Smooth muscle cell (in vitro differentiated cells): Measurements from ENCODE around the gene DHDDS. TPM values are rescaled to one million over a fixed set of nuclear protein-coding genes. Genes with fewer than 3 reads are reported as not detected.

ENCODE experiments used
- DNase-seq: peaks from one replicate; lab custom pipeline; 2025; ENCODE audit not compliant: unreplicated experiment; lab: John Stamatoyannopoulos, UW
- H2AFZ ChIP-seq: fragments of 200-600 bp; sonication (generic); 2 replicates; pipeline ENCODE4 v1.6.0; 2016; ENCODE audit warnings: antibody characterized with exemption, low read depth, mild to moderate bottlenecking
- H3F3A ChIP-seq: fragments of 200-600 bp; sonication (generic); 2 replicates; pipeline ENCODE4 v1.6.0; 2017; ENCODE audit warnings: antibody characterized with exemption, low read depth
- H3K27ac ChIP-seq: fragments of 200-600 bp; sonication (generic); 2 replicates; pipeline ENCODE4 v1.5.1; 2016; ENCODE audit warnings: low read depth, mild to moderate bottlenecking
- H3K27me3 ChIP-seq: fragments of 200-600 bp; sonication (generic); 2 replicates; pipeline ENCODE4 v1.6.1; 2016; ENCODE audit warnings: low read depth, mild to moderate bottlenecking
- H3K36me3 ChIP-seq: fragments of 200-600 bp; sonication (generic); 2 replicates; pipeline ENCODE4 v1.5.1; 2016; ENCODE audit warnings: low read depth
- H3K4me1 ChIP-seq: fragments of 200-600 bp; sonication (generic); 2 replicates; pipeline ENCODE4 v1.5.1; 2016; ENCODE audit warnings: low read depth
- H3K4me2 ChIP-seq: fragments of 200-600 bp; sonication (generic); 2 replicates; pipeline ENCODE4 v1.6.0; 2016; ENCODE audit warnings: mild to moderate bottlenecking
- H3K4me3 ChIP-seq: fragments of 200-600 bp; sonication (generic); 2 replicates; pipeline ENCODE4 v1.5.1; 2016; ENCODE audit warnings: mild to moderate bottlenecking
- H3K79me2 ChIP-seq: fragments of 200-600 bp; sonication (generic); 2 replicates; pipeline ENCODE4 v1.6.0; 2016; ENCODE audit warnings: low read depth, mild to moderate bottlenecking
- H3K9ac ChIP-seq: fragments of 200-600 bp; sonication (generic); 2 replicates; pipeline ENCODE4 v1.6.0; 2016; ENCODE audit warnings: low read depth
- H3K9me3 ChIP-seq: fragments of 200-600 bp; sonication (generic); replicated peaks from 2 replicates; pipeline ENCODE4 v1.5.1; 2016; ENCODE audit warnings: low read depth
- H4K20me1 ChIP-seq: fragments of 200-600 bp; sonication (generic); 2 replicates; pipeline ENCODE4 v1.6.0; 2016; ENCODE audit warnings: low read depth
- CTCF ChIP-seq: fragments of 200-600 bp; sonication (generic); IDR thresholded peaks from 2 replicates; pipeline ENCODE4 v1.5.1; 2017; ENCODE audit warnings: borderline replicate concordance, mild to moderate bottlenecking, antibody characterized with exemption; ENCODE audit not compliant: insufficient read depth, poor library complexity, severe bottlenecking
- WGBS: methylation state at CpG from one replicate; pipeline ENCODE4 v1.1.7; 2016; ENCODE audit warnings: low lambda C conversion rate; 5-methylcytosine and 5-hydroxymethylcytosine counted together
- polyA plus RNA-seq: library from polyadenylated mRNA; unstranded; fragments of >200 nt; fragmentation: Nextera tagmentation; extraction: Ambion mirVana; gene quantifications from 2 replicates; pipeline ENCODE4 v1.2.1, GENCODE V29; 2016
- total RNA-seq: library from RNA; depleted of rRNA; stranded (reverse); fragments of >200 nt; gene quantifications from 2 replicates; pipeline ENCODE4 v1.2.3, GENCODE V29; 2014

DHDDS gene
- total and polyA plus RNA-seq, 2 experiments from 2014 or later = 37.5 to 41.5 TPM

GRCh38 chr1:26472901-26473845, 41.1 kb downstream of the DHDDS start:
- Histone ChIP-seq H3K36me3 (peaks cover 6% of the 10 kb centered on the region), H4K20me1 (peaks cover 60% of the 10 kb centered on the region), H3K79me2 (peaks cover 15% of the 10 kb centered on the region), H2AFZ (peak overlapping the region; percentile 85), H3K27me3 (no peaks in the 10 kb centered on the region), H3K27ac (peak overlapping the region; percentile 93), H3K4me3 (peak overlapping the region; percentile 98), H3F3A (peaks cover 24% of the 10 kb centered on the region), H3K9ac (peak overlapping the region; percentile 93), H3K4me2 (peak overlapping the region; percentile 94), H3K4me1 (peaks cover 42% of the 10 kb centered on the region), H3K9me3 (no peaks in the 10 kb centered on the region)
- no peak for TF ChIP-seq CTCF
- peak; percentile 87 for DNase-seq
- WGBS = 13% methylated on average over 40 of the region's 71 CpGs

- Histone ChIP-seq H3K27ac (no peak overlapping the region), H3K4me1 (peaks cover 27% of the 10 kb centered on the region), H3K27me3 (no peaks in the 10 kb centered on the region), H3K9ac (no peak overlapping the region), H3K4me2 (no peak overlapping the region), H3K79me2 (peaks cover 15% of the 10 kb centered on the region), H3K4me3 (no peak overlapping the region), H3K36me3 (peaks cover 6% of the 10 kb centered on the region), H2AFZ (no peak overlapping the region), H4K20me1 (peaks cover 50% of the 10 kb centered on the region), H3K9me3 (no peaks in the 10 kb centered on the region), H3F3A (peaks cover 22% of the 10 kb centered on the region)
- TF ChIP-seq CTCF = no peak
- no peak for DNase-seq
- 95% methylated on average over 1 of the region's 1 CpG for WGBS
These were observed 42.7 kb downstream of the DHDDS start for GRCh38 chr1:26474818-26475217.

- TF ChIP-seq CTCF = no peak
- no peaks in the 10 kb centered on the region for H3K9me3 ChIP-seq
- WGBS = 97% methylated on average over 3 of the region's 3 CpGs
These were observed 43.9 kb downstream of the DHDDS start for GRCh38 chr1:26475989-26476388.

More at GRCh38 chr1:26475989-26476388, 43.9 kb downstream of the DHDDS start:
- Histone ChIP-seq H3K4me2 (no peak overlapping the region), H3K4me3 (no peak overlapping the region), H3K36me3 (peaks cover 6% of the 10 kb centered on the region), H2AFZ (no peak overlapping the region), H4K20me1 (peaks cover 38% of the 10 kb centered on the region), H3F3A (peaks cover 17% of the 10 kb centered on the region), H3K9ac (no peak overlapping the region), H3K27me3 (no peaks in the 10 kb centered on the region), H3K79me2 (peaks cover 15% of the 10 kb centered on the region), H3K4me1 (peaks cover 17% of the 10 kb centered on the region), H3K27ac (no peak overlapping the region)
- DNase-seq = no peak
